CD4-positive, alpha-beta T cell treated with Interleukin-15 for 4 hours (primary cell): ENCODE results near the gene ABCA2.

Experiments
- DNase-seq: peaks from one replicate; pipeline ENCODE4 v3.0.0-alpha.2; 2020; ENCODE audit warnings: low spot score

Gene ABCA2

DNA sequence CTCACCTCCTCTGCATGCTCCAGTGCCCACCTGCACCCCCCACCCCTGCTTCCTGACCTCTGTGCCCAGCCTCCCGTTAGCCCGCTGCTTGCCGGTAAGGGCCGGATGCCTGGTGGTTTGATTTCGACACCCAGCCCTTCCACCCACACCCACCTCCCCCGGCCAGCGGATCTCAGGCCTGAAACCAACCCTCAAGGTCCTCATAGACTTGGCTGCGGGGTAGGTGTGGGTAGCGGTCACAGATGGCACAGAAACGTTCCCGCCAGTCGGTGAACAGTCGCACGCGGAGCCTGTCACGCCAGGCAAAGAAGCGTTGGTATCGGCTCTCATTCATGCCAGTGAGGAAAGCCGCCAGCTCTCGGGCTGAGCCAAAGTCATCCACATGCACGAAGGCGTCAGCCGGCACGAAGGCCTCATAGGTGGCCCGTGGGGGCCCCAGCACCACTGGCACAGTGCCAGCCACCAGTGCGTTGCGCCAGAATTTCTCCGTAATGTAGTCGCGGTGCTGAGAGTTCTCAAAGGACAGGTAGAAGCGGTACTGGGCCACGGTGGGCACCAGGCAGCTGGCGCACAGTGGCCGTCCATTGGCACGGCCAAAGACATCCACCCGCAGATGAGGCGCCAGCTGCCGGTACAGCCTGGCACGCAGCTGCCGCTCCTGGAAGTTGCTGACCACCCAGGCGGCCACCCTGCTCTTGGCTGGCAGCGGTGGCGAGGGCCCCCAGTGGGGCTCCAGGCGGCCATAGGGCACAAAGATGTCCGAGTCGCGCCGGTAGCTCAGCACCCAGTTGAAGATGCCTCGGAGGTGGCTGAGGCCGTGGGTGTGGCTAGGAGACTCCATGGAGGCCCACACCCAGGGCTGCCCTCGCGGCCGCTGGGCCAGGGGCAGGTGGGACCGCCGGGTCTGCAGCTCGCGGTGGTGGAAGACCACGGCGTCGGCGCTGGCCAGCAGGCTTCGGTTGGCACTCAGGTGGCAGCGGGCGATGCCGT is 2.8 kb upstream of the ABCA2 start:
- no peak for DNase-seq

DNA sequence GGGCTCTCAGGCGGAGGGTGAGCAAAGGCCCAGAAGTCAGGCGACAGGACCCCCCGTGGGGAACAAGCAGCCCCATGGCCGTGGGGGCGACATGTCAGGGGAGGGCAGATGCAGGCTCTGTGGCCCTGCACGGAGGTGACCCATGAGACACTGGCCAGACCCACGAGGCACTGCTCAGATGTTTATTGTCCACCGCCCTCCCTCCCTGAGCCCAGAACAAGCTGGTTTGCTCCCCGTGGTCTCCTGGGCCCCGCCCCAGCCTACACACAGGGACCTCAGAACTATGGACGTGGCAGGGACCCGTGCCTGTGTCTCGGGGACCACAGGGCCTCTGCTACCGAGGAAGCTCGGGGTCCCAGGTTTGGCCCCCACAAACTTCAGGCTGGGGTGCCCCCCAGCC is 2.0 kb upstream of the ABCA2 start:
- no peak for DNase-seq

DNA sequence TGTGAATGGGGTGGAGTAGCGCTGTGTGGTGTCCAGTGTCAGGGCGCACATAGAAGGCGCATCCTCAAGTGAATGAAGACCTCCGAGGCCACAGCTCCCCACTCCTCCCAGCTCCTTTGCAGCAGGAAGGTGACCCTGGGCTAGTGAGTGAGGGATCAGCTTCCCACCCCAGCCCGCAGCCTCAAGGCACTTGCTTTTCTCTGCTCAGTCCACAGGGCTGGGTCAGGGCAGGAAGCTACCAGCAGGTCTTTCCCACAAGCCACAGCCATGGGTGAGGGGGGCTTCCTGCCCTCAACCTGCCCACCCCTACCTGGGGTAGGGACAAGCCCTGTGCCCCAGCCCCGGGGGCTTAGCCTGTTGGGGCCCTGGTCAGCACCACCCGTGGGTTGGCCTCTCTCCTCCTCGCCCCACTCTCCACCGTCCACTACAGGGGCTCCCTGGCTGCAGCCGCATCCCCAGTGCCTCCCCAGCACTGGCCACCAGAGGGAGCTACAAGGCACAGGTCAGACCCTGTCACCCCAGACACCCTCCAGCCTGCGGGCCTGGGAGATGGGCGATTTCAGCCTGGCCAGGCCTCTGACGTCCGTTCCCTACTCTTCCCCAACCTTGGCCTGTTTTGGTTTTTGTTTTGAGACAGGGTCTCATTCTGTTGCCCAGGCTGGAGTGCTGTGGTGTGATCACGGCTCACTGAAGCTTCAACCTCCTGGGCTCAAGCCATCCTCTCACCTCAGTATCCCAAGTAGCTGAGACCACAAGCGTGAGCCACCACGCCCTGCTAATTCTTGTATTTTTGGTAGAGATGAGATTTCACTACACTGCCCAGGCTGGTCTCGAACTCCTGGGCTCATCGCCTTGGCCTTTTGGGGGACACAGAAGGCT is 1.3 kb upstream of the ABCA2 start:
- peak; percentile 68 for DNase-seq

DNA sequence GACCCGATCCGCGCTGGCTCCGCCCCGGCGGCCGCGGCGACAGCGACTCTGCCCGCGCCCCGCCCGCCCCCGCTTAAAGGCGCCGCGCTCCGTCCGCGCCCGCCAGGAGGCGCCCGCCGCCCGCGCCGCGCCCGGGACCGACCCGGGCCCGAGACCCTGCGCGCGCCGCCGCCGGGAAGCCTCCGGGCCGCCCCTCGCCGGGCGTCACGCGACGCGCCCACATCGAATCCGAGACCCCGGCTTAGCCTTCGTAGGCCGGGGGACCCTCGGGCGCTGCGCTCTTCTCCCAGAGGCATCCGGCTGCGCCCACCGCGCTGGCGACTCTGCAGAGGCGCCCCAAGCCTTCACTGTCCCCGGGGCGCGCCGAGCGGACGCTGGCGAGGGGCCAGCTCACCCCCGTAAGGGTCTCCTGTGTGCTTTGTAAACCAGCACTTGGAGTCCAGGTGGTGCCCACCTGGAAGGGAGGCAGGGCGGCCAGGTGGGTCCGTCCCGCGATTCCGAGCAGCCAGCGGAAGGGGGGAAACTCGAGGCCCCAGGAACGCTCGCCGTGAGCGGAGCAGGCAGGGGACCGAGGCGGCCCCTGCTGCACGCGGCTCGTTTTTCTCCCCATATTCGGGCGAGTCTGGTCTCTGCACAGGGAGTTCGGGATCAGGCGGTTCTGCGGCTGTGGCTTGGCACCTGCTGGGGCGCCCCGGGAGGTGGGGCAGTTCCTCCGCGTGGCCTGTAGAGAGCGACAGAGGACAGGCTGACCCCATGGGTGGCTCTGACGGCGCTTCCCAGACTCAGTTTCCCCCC is 423 bp upstream of the ABCA2 start:
- DNase-seq, result peak; percentile 62

DNA sequence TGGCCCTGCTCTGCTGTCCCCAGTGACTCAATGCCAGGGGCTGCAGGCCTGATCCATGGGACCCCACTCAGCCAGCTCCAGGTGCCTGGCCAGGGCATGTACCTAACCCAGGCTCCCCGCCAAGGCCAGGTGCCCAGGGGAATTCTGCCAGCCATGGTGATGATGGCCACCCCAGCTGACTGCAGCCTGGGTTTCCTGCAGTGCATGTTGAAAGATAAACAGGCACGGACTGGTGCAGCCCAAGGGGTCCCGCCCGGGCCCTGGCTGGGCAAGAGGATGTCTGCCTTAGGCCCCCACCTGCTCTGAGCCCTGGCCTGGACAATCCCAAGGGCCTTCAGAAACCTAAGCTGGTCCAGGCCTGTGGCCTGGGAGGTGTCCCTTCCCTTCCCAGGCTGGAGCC is 1.2 kb downstream of the ABCA2 start:
- DNase-seq, result no peak

DNA sequence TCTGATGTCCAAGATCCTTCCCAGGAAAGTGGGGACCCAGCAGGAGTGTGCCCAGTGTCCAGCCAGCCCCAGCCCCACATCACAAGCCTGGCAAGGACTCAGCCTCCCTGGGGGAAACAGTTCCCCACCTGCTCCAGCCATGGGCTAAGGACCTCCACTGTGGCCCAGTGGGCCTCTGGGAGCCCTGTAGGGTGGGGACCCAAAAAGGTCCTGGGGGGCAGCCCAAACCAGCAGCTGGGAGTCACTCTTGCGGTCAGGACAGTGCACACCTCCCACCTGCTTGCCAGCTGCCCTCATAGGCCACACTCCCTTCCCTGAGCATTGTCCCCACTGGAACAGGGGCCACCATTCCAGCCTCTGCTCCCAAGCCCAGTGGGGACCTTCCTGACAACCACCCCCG is 1.7 kb downstream of the ABCA2 start:
- no peak for DNase-seq

DNA sequence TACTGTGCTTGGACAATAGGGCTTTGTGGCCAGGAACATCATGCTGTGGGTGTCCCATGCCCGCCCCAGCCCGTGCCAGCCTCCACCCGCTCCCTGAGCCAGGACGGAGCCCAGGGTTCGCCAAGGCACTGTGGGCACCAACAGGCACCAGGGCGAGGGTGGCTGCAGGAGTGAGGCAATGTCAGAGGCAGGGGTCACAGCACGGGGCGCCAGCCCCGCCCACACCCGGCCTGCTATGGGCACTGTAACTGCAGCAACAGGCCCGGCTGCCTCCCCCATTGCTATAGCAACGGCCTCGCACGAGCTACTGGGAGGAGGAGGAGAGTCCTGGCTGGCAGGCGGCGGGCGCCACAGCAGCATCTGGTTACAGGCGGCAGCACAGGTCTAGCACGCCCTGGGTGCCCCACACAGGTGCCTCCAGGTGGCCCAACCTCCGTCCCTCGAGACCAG is 2.5 kb downstream of the ABCA2 start:
- DNase-seq, result no peak

DNA sequence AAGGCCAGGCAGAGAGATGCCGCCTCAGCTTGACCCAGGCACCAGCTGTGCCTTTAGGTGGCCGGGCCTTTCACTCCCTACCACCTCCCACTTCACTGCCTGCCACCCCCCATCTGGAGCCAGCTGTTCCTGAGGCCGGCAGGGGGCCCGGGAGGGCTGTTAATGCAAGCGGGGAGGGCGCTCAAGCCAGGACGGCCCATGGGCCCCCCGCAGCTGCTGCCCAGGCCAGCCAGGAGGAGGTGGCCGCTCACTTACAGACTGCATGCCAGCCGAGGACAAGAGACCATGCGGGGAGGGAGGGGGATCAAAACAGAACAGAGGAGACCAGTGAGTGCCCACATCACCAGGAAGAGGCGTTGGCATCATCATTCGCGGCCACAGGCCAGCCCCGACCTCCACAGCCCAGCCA is 4.5 kb downstream of the ABCA2 start:
- DNase-seq, result no peak

DNA sequence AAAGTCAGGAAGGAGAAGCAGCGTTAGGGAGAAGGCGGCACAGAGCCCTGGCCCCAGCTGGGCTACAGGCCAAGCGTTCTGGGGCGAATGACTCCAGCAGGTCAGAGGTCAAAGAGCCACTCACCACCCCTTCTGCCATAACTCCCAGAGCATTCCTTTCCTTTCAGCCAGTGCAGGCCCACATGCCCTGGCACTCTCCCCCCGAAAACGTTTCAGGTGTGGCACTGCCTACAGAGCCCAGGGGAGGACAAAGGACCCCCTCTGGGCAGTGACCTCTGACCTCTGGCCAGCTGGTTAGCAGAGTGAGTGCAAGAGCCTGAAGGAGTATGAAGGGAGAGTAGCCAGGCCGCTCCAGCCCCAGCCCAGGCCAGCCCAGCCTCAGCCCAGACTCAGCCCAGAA is 4.9 kb downstream of the ABCA2 start:
- DNase-seq, result no peak

DNA sequence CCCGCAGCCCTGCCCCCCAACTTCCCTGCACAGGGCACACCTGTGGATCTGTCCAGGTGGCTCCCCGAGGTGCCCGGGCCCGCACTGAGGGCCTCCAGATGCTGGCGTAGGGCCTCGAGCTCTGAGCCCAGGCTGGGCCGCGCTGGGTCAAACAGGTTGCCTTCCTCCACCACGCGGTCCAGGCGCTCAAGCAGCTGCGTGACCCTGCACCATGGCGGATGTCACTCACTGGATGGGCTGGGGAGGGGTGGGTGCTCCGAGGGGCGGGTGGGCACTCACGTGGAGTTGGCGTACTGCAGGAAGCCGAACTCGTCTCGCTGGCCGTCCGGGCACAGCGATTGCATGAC is 5.4 kb downstream of the ABCA2 start:
- DNase-seq, result no peak

DNA sequence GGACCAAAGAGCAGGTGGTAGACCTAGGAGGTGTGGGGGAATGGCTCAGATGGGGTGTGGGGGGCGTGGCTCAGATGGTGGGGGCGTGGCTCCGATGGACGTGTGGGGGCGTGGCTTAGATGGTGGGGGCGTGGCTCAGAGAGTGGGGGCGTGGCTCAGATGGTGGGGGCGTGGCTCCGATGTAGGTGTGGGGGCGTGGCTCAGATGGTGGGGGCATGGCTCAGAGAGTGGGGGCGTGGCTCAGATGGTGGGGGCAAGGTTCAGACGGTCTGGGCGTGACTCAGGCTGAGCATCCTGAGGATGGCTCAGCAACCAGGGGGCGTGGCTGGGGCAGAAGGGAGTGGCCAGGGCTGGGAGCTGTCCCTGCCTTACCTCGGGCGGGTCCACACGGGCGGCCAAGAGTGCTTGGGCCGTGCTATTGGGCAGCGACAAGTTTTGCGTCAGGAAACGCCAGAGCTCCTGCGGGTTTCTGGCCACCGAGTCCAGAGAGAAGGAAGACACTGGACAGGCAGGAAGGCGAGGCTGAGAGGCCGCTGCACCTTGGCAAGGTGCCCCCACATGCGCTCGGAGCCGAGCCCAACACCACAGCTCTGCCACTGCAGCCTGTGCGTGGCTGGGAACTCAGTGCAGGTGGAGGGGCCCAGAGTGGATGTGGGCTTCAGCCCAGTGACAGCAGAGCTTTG is 5.9 kb downstream of the ABCA2 start:
- DNase-seq, result peak; percentile 69

DNA sequence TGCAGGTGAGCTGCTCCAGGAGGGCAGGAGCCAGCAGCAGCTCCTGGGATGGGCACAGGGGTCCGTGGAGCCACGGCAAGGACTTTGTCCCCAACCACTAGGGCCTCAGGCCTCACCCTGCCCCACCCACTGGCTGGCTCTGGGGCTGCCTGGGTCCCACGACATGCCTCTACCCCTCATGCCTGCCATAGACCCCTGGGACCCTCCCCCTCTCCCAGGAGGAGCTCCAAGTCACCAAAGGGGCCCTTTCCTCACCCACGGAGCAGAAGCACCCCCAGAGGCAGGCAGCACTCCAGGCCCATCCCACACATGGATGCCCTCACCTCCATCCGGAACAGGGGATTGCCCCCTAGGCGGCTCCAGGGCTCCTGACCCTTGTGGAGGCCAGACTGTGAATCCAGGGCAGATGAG is 6.5 kb downstream of the ABCA2 start:
- DNase-seq, result no peak

DNA sequence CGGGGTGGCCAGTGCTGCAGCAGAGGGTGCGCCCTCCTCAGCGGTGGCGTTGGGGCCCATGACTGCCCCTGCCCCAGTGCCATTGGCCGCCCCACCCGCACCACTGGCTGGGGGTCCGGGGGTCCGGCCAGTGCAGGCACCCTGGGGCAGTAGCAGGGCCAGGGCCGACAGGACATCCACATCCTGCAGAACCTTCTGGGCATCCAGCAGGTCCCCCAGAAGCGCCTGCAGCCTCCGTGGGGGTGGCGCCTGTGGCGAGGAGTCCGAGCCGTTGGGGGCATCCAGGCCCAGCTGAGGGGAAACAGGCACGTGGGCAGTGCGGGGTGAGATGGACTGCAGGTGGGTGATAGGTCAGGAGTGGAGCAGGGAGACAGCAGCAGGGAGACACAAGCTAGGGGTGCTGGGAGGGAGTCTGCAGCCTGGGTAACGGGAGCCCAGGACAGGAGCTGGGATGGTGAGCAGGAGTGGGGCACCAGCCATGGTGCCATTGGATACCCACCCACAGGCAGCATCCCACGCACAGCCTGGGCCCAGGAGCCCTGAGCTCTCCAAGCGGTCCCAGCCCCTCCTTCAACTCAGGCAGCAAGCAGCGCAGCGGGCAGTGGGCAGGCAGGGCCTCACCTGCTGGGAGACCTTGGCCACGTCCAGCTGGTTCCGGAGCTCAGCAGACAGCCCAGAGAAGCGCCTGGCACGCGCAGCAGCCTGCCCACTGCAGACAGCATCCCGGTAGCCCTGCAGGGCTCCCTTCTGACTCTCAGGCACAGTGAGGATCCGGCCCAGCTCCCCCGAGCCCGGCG is 7.1 kb downstream of the ABCA2 start:
- no peak for DNase-seq

DNA sequence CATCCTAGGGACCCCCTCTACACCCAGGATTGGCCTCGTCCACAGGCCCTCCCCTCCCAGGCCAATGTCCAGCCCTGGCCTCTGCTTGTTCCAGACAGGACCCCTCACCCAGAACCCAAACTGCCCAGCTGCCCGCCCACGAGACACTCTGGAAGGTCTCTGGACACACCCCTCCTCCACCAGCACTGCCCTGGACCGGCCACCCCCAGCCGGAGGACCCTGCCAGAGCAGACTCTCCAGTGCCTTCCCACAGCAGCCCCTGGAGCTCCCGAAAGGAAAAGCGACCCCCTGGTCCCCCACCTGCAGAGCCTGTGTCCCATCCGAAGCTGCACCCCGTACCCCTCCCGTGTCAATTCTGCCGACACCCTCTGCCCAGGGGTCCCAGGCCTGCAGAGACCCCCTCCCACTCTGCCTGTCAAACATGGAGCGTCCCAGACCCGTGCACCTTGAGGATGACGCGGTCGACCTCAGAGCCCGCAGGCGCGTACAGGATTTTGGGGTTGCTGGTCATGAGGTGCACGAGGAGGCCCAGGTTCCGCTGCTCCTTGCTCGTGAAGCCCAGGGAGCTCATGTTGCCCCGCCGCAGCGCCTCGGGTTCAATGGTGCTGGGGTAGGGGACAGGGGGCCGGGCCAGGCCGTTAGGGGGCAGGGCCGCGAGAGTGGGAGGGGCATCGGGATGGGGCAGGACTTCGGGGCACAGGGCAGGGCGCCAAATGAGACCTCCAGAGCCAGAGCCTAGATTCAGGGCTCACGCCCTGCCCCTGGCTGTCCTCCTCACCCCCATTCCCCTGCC is 8.0 kb downstream of the ABCA2 start:
- no peak for DNase-seq

DNA sequence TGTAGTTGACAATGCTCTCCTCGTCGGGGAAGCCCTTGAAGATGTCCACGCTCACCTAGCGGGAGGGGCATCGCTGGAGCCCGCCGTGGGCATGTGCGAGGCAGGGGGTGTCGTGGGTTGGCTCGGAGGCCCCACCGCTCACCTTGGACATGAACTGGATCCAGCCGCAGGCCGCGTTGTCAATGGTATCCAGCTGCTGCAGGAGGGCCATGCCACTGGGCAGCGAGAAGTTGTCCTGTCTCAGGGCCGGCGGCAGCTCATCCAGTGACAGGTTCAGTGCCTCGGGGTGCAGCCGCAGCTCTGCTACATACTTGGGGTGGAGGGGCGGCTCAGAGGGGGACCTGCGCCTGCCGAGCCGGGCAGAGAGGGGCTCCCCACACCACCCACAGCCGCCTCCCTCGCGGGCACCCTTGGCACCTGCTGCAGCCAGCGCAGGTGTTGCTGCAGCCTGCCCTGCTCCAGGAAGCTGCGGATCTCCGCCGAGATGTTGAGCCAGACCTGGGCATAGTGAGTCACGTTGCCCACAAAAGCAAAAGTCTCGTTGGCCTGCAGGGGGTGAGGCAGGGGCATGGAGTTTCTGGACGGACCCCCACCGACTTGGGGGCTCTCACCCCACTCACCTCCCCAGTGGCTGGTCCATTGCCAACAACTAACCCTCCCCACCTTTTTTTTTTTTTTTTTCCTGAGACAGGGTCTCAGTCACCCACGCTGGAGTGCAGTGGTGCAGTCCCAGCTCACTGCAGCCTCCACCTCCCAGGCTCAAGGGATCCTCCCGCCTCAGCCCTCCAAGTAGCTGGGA is 9.1 kb downstream of the ABCA2 start:
- no peak for DNase-seq

DNA sequence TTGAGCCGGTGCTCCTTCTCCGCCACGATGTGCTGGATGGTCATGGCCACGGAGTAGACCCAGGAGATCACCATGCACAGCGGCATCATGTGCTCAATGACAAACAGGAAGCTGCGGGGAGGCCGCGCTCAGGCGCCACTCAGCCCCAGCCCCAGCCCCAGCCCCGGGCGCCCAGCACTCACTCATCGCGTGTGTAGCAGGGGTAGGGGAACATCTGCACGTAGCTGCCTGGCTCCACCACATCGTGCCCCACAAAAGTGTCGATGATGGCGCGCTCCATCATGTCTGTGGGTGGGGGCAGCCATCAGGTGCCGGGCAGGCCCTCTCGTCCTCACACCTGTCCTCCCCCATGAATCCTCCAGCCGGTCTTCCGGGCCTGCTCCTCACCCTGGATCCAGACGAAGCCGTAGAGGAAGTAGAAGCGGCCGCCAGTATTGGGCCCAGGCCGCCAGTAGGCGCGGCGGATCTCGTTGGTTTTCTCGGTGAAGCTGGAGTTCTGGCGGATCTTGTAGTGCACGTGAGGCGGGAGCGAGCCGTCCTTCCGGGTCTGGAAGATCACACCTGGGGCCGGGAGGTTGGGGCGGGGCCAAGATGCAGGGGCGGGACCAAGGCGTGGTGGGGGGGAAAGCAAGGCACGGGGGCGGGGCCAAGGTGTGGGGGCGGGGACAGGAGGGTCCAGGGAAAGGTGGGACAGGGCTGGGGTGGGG is 10.1 kb downstream of the ABCA2 start:
- DNase-seq, result no peak

DNA sequence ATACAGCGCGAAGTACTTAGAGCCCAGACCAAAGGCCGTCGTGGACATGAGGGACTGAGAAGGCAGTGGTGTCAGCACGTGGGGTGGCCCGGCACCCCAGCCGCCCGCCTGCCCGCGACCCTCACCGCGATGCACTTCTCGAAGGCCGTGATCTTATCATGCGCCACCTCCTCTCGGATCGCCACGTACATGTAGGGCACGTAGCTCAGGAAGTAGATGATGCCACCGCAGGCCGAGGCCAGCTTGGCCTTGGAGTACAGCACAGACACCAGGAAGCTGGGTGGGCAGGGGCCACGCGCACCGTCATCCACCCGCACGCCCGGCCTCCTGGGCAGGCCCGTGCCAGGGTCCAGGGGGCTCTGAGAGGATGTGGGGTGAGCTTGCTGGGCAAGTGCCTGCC is 11.0 kb downstream of the ABCA2 start:
- DNase-seq, result no peak

DNA sequence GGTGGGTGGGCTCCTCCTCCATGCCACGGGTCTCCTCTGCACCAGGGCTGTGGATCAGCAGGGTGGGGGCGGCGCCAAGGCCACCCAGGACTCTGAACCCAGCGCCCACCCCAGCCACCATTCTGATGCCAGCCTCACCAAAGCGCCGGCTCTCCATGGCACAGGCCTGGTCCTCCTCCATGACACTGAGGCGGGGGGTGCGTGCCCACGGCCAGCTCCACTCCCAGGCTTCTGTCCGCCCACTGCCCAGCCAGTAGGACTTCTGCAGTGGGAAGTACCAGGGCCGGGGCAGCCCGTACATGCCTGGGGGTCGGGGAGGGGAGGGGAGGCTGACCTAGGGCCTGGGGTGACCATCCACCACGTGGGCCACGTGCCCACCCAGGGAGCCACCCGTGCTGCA is 11.6 kb downstream of the ABCA2 start:
- no peak for DNase-seq
